HG02884 (cell line): ENCODE data around the gene MIOX.

Experiments used
- ATAC-seq: cut with Tn5 transposase; IDR thresholded peaks from one replicate; pipeline ENCODE4 v1.9.1; 2021; ENCODE audit warnings: mild to moderate bottlenecking, moderate library complexity; ENCODE audit not compliant: unreplicated experiment

Gene MIOX

DNA sequence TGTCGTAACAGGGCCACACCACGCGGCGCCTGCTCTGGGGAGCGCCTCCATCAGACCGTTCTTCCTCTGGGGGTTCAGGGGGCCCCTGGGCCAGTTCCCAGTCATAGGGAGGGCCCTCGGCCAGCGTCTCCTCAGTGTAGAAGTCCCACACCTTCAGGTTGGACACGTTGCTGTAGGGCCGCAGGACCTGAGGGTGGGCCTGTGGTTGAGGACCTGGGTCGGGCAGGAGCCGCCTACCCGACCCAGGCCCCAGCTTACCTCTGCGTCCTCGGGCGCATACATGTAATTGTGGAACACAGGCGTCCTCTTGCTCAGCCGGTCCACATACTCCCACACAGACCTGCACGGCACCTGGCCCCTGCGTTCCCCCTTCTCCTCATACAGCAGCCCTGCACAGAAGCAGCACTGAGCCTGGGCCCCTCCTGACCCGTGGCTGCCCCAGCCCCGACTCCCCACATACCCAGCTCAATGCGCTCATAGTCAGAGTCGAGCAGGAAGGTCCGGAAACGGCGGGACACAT lies 32.0 kb upstream of the MIOX start:
- no peak for ATAC-seq

DNA sequence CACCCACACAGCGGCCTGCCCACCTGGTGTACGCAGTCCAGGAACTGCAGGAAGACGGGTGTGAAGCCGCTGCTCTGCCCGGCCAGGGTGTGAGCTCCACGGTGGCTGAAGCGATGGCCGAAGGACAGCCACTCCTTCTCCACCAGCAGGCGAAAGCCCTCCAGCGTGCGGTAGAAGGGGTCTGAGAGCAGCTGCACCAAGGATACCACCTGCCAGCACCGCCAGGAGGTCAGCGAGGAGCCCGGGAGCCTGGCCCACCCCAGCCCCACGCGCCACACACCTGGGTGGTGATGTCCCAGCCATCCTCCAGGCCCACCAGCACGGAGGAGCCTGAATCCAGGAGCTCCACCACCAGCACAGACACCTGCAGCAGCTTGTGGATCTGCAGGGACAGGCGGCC lies 31.5 kb upstream of the MIOX start:
- no peak for ATAC-seq

DNA sequence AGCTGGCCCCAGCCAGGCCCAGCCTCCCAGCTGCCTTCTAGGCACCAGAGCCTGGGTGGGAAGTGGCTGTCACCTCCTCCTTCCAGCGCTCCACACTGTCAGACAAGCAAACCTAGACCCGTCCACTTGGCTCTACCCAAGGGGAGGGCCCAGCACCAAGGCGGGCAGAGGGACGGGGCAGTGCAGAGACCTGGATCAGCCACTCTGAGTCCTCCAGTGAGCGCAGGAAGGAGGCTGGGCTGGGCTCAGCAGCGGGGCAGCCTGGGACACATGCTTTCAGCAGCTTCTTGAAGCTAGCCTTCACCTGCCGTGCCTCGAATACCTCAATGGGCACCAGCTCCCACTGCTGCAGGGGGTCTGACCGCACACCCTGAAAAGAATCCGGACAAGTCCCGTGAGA lies 30.6 kb upstream of the MIOX start:
- no peak for ATAC-seq

DNA sequence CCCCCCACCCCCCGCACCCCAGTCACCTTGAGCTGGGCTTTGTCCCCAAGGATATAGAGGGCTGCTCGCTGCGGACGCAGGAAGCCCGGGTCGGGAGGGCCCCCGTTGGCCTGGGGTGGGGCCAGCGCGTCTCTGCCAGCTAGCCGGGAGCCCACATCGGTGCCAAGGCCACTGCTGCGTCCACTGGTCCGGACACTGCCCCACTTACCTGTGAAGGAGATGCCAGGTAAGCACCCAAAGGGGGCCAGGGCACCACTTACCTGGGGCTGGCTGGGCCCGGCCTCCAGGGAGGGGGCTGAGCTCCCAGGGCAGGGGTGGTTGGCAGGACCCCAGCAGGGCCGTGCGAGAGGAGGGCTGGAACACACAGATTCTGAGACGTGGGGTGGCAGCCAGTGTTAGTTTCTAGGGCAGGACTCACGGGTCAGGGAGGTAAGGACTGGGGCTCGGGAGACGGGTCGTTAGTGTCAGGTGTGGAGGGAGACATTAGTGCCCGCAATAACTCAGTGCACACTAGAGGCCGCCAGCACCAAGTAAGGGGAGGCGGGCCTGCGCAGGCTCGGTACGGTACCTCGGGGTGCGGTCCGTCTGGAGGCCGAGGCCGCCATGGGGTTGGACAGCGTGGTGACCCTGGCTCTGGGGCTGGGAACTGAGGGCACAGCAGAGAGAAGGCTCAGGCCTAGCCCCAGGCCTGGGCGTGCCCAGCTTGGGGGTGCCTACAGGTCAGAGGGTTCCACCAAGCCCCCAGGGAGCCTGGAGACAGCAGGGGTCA lies 30.0 kb upstream of the MIOX start:
- ATAC-seq = no peak

DNA sequence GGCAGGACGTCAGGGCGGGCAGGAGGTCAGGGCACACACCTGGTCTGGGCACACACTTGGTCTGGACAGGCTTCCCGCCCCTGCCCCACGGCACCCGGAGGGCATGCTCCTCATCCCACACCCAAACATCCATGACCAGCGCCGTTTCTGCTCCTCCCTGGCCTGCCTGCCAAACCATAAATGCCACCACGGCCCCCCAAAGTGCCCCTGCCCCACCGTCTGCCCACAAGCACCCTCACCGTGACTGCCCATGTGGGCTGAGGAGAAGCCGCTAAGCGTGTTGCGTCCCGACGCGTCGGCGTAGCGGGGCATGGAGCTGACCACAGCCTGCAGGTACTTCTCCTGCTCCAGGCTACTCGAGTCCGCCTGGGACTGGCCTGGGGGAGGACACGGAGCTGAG lies 27.6 kb upstream of the MIOX start:
- no peak for ATAC-seq

DNA sequence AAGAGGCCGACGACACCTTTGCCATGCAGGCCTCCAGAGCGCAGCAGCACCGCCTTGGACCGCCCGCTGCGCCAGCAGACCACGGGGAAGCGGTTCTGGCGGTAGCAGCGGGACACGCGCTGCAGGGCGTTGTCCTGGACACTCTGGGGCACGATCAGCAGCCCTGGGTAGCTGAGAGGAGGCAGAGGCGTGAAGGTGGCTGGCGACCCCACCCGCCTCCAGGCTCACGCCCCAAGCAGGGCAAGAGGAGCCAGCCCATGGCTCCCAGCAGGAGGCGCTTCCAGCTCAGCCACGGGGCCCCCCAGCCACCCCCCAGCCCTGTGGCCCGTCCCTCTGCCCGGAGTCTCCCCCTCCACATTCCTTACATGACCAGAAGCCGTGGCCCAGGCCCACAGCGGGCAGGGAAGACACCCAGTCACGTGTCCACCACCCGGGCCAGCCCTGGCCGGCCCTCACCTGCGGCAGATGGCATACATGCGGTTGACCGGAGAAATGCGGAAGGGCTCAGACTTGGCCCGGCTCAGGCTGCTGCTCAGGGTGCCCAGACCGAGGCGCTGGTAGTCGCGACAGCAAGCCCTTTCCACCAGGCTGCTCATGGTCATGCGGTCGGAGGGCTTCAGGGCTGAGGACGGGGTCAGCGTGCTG lies 27.0 kb upstream of the MIOX start:
- ATAC-seq = no peak

DNA sequence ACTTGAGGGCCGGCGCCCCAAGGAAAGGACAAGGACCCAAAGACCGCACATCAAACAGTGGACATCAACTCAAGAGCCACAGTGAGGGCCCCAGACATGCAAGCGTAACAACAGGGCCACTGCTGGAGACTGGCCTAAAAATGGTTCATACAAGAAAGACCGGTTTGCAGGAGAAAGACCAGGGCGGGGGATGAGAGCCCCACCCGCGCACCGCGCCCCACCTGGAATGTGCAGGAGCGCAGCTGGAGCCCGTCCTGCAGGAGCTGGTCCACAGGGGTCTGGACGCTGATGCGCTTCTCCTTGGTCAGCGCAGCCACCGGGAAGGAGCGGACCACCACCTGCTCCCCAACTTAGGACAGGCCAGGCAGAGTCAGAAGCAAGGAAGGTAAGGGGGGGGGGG lies 25.7 kb upstream of the MIOX start:
- ATAC-seq = no peak

DNA sequence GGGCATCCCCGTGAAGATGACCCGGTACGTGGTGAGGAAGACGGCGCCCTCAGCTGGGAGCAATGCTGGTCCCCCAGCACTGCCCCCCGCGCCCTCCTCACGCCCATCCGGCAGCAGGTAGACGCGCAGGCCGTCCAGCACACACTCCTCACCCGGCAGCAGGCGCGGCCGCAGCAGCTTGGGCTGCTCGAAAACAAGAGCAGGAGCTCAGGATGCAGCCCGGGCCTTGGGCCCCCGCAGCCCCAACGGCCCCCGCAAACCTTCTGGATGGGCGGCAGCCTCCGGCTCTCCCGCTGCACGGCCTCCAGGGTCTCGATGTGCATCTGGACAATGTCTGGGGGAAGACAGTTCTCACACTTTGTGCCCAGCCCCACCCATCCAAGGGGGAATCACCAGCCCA lies 25.1 kb upstream of the MIOX start:
- ATAC-seq = no peak

DNA sequence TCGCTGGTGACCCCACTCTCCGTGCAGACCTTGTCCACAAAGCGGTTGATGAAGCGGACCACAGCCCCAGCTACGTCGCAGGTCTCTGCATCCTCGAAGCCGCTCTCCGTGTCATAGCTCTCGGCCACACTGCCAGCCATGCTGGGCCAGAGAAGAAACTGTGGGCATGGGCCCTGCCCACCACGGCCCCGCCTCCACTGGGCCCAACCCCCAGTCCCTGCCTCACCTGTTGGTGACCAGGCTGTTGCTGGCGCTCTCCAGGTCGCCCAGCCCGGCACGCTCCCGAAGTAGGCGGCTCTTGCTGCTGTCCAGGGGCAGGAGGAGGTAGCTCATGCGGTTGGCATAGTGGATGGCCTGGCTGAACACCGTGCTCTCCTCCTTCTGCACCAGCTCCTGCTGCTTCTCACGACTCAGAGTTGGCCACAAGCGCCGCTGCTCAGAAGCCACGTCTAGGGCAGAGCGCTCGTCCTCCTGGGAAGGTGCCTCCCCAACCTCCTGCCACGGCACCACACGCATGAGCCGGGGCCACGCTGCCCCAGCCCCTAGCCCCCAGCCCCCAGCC lies 24.6 kb upstream of the MIOX start:
- no peak for ATAC-seq

DNA sequence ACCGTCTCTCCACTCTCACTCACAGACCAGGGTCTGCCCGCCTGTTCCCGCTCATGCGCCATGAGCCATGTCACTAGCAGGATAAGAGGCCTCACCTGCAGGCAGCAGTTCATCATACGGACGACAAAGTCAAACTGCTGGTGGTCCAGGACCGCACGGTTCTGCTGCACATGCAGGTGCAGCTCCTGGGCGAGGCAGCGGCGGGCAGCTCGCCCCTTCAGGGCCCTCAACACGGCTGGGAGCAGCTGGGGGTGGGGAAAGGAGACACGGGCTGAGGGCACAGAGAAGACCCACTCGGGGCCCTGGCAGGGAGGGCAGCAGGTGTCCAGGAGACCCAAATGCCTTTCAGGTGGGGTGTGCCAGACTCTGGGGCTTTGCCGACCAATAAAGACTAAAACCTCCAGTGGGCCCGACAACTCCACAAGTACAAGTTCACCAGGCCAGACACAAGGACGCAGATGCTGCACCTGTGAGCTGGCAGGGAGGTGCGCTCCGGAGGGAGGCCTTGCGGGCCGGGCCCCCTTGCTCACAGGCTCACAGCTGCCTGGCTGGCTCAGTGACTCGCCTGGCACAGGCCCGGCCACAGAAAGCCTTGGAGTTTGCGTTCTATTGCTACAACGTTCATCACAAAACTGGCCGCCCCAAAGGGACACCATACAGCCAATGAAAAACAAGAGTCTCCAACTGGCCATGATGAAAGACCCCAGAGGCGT lies 23.3 kb upstream of the MIOX start:
- ATAC-seq = no peak

DNA sequence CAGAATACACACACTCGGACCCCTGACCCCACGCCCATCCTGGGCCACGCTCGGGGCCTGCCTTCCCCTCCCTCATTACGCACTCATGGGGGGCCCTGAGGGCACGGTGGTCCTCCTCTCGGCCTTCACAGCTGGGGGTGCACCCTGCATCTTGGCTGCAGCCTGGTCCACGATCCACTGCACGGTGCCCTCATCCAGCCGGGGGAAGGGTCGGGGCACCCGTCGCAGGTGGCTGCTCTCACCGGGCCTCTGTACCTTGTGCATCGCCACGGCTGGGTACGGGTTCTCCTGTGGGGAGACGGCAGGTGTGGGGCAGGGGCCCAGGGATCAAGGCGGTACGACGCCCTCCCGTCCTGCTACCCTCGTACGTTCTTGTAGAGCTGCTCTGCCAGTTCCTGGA lies 22.2 kb upstream of the MIOX start:
- no peak for ATAC-seq

DNA sequence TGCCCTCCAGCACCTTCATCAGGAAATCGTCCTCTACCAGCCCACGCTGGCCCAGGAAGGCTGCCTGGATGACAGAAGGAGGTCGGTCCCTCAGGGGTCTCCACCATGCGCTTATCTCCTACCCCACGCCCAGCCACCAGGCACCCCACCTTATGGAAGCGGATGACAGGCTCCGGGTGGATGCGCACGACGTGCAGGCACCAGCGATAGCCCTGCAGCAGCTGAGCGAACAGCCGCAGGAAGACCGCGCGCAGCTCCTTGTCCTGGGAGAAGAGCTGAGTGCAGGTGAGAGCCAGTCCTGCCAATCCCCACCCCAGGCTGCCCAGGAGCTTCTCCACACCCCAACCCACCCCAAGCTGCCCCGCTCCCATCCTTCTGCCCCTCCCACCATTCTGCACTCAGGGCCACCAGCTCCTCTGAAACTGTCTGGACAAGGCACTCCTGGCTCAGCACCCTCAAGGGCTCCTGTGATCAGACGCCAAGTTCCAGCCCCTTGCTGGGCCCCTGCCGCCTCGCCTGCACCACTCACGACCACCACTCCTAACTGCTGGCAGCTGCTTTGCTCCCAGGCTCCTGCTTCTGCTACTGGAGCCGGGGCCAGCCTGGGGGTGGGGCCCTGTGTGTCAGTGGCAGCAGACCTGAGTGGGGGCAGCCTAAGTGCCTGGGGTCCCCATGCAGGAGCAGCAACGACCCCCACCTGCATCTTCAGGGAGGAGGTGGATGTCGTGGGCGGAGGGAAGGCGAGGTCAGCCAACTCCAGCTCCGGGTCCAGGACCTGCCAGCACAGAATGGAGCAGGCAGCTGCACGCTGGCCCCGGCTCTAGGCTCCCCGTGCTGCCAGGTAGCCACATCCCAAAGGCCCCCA lies 21.4 kb upstream of the MIOX start:
- no peak for ATAC-seq

DNA sequence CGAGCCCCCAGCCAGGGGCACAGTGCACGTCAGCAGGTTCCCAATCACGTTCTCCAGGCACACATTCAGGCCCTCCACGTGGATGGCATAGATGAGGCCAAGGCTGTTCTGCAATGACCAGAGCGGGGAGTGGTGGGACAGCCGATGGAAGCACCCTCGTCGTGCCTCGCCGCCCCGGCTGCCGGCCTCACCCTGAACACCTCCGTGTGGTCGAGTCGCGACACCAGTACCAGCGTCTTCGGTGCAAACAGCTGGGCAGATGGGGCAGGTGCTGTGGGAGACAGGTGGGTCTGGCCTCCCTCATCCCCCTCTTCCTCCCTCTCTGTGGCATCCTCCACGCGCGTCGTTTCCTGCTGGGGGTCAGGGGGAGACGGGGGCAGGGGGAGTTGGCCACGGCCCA lies 19.3 kb upstream of the MIOX start:
- ATAC-seq = no peak

DNA sequence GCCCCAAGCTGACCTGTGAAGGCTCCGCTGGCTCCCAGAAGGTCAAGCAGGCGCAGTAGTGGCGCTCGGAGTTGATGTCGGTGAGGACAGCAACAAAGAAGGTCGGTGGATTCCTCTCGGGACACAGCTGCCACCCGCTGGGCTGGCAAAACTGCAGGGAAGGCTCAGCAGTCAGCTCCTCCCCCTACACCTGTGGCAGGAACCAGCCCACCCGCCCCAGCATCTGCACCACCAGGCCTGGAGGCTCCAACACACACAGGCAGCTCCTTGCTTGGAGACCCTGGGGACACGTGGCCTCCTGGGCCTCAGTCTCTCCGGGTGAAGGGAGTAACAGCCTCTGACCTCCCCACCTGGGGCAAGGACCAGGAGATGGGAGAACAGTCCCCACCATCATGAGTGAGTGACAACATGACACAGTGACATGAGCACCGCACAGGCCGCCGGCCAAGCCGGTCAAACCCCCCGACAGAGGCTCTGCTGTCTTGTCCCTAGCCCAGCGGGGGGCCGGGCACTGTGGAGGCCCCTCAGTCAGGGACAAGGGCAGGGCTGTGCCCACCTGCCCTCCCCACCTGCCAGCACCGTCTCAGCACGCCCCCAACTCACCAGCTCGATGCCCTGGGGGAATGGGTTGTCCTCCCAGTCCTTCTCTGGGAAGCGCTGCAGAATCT lies 18.8 kb upstream of the MIOX start:
- ATAC-seq = no peak

DNA sequence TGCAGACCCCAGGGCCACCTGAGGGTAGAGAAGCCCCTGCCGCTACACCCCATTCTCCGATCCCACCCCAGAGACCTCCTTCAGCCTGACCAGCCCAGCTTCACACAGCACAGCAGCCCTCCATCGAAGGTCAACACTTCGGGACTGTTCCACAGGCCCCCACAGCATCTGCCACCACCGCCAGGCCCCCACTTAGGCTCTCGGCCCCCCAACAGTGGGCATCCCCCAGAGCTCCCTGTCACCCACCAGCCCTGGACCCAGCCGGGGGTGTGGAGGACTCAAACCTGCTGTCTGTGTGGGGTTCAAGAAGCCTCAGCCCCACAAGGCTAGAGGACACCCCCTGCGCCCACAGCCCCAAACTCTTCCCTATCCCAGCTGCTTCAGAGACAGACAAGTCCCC lies 18.0 kb upstream of the MIOX start:
- no peak for ATAC-seq

DNA sequence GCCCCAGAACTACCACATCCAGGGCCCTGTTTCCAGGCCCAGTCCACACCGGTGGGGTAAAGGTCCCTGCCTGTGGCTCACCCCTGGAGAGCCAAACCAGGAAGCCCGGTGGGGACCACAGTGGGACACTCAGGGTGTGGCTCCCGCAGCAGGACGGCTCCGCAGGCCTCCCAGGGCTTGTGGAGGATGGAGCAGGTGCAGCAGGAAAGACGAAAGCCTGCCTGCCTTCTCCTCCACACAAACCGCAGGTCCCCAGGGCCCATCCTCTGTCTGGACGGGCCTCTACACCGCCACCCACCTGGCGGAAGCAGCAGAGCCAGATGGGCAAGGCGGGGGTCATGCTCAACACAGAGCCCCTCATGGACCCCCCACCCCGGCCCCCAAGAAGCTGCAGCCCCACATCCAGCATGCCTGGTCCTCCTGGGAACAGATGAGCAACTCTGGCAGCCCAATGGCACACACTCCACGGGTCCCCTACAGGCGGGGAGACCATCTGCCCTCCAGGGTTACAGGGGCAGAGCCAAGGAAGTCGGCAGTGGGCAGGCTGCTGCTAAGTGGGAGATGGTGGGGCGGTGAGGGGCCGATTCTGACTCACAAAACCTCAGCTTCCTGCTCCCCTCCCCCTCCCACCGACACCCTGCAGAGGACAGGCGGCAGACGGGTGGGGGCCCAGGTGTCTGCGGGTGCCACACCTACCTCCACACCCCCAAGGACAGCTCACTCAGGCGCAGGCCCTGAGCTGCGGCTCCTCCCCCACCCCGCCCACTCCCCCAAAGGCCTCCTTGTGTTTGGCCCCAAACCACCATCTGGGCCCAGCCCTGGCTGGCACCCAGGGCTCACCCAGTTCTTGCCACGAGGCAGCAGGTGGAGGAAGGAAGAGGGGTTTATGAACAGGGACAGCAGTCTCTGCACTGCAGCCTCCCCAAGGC lies 17.0 kb upstream of the MIOX start:
- no peak for ATAC-seq

DNA sequence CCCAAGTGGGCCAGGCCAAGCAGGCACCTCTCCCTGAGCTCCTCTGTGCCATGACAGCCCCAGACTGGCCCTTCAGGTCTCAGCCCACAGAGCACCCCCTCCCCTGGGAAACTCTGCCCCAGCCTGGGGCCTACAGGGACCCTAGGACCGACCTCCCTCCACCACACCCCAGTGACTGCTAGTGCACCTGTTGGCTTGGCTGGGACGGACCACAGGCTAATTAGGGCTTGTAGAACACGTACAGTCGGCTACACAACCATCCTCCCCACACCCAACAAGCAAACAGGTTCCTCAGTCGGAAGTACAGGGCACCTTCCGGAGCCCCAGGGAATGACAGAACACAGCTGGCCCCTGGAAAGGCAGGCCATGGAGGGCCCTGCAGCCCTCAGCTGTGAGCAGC lies 16.2 kb upstream of the MIOX start:
- ATAC-seq = no peak

DNA sequence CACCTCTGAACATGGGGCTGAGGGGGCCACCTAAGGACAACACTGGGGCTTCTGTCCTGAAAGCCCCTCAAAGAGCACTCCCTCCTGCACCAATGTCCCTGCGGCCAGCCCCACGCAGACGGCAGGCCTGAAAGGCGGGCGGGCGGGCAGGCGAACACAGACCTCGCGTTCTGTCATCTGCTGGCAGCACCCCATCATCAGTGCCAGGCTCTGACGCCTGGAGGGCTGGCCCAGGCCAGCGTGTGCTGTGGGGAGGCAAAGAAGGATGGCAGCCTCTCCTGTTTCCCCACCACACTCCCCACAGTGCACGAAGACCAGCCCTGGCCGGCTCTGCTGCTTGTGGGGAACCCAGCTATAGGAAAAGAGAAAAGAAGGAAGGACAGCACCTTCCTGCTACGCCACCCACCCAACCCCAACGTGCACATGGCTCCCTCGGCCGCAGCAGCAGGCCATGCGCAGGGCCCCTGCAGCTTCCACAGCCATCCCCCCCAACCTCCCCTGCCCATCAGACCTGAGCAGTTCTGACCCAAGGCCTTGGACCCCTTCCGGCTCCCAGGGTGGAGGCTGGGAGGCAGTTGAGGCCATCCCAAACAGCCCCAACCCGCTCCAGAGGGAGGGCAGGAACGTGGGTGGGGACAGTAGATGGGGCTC lies 15.3 kb upstream of the MIOX start:
- no peak for ATAC-seq

DNA sequence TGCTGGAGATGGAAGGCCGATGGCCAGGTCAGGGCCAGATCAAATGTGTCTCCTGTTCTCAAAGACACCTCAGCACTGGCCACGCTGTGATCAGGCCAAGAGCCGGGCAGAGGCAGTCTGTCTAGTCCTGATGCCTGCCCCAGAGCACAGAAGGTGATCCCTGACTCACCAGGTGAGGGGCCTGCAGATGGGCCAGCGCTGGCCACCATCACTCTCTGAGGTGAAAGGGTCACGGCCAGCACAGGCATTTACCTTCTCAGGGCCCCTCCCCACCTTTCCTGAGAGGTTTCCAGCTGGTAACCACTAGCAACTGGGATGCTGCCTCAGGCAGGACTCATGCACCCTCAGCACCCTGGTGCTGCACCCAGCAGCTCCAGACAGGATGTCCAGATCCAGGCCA lies 14.7 kb upstream of the MIOX start:
- ATAC-seq = no peak
